NT2/D1 (cell line): Measurements from ENCODE around the gene ALG1L2.
"Not testable (repeated sequence)": the region's sequence is repeated elsewhere in the genome, so short reads cannot be mapped to it uniquely, and the experiment has no call there.

Experiments used
- YY1 ChIP-seq: IDR thresholded peaks from 2 replicates; pipeline ENCODE4 v1.6.1; 2011; ENCODE audit not compliant: insufficient read length, insufficient read depth
- ZNF274 ChIP-seq: IDR thresholded peaks from 2 replicates; pipeline ENCODE4 v1.6.1; 2011; ENCODE audit warnings: mild to moderate bottlenecking, low read depth, low read length

DNA sequence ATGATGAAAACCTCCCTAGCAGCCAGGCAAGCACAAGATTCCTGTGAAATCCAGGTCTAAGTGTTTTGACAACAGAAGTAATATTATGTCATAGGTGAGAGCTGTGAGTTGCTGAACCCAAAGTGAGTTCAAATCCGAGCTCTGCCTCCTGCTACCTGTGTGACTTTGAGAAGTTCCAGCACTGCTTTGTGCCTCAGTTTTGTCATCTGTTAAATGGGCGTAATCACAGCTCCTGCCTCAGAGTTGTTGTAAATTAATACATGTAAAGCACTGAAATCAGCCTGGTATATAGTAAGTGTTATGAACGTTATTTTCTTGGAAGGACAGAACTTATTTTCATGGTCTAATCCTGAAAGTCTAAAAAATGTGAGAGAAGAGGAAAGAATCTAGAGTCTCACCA, 38.7 kb downstream of the ALG1L2 start:
- not testable (repeated sequence) for TF ChIP-seq ZNF274, YY1
